PC-3 (cell line): ENCODE data around the gene QPCTL. TPM values are rescaled to one million over a fixed set of nuclear protein-coding genes. Genes with fewer than 3 reads are reported as not detected.
A peak's percentile ranks its signal among the peaks of the same experiment; 100 is the strongest.

Experiments used
- ATAC-seq: fragments of 200-7000 bp; cut with Tn5 transposase; 2 replicates; pipeline ENCODE4 v1.9.1; 2020; ENCODE audit warnings: mild to moderate bottlenecking, moderate library complexity
- BruUV-seq: library from RNA; stranded (reverse); fragments of 400-500 nt; replicated peaks from 2 replicates; lab custom pipeline; 2021; lab: Mats Ljungman, UMichigan
- CTCF ChIA-PET: fragments of 300-600 bp; sonication (Branson Sonifier 250); formaldehyde crosslinking; loops from one replicate; lab custom pipeline; 2022; ENCODE audit warnings: antibody characterized with exemption; lab: Charles Lee
- POLR2A ChIA-PET: fragments of 300-600 bp; sonication (Branson Sonifier 250); formaldehyde crosslinking; loops from one replicate; lab custom pipeline; 2022; ENCODE audit warnings: antibody characterized with exemption; ENCODE audit not compliant: unreplicated experiment; lab: Charles Lee
- DNase-seq: peaks from one replicate; pipeline ENCODE4 v3.0.0-alpha.2; 2015
- H2AFZ ChIP-seq: fragments of 300-600 bp; sonication (generic); 2 replicates; pipeline ENCODE4 v1.6.0; 2016; ENCODE audit warnings: antibody characterized with exemption, low read length
- H3F3A ChIP-seq: fragments of 300-600 bp; sonication (generic); one replicate; pipeline ENCODE4 v1.6.0; 2017; ENCODE audit warnings: antibody characterized with exemption, low read length, control low read depth, mild to moderate bottlenecking; ENCODE audit not compliant: unreplicated experiment
- H3K27ac ChIP-seq: fragments of 300-600 bp; sonication (generic); 2 replicates; pipeline ENCODE4 v1.5.1; 2016; ENCODE audit warnings: mild to moderate bottlenecking, low read length
- H3K27me3 ChIP-seq: fragments of 300-600 bp; sonication (generic); 2 replicates; pipeline ENCODE4 v1.6.1; 2016; ENCODE audit warnings: low read length, mixed read lengths
- H3K36me3 ChIP-seq: fragments of 300-600 bp; sonication (generic); 2 replicates; pipeline ENCODE4 v1.6.1; 2016; ENCODE audit warnings: low read depth, mixed run types, low read length, mixed read lengths
- H3K4me1 ChIP-seq: fragments of 300-600 bp; sonication (generic); 2 replicates; pipeline ENCODE4 v1.5.1; 2016; ENCODE audit warnings: low read length; ENCODE audit not compliant: insufficient read depth
- H3K4me2 ChIP-seq: fragments of 300-600 bp; sonication (generic); 2 replicates; pipeline ENCODE4 v1.6.0; 2016; ENCODE audit warnings: low read length
- H3K4me3 ChIP-seq: fragments of 300-600 bp; sonication (generic); 2 replicates; pipeline ENCODE4 v1.5.1; 2016; ENCODE audit warnings: mild to moderate bottlenecking, low read length, mixed read lengths
- H3K79me2 ChIP-seq: fragments of 300-600 bp; sonication (generic); 2 replicates; pipeline ENCODE4 v1.6.1; 2017; ENCODE audit warnings: low read length, mixed read lengths
- H3K9ac ChIP-seq: fragments of 300-600 bp; sonication (generic); 2 replicates; pipeline ENCODE4 v1.6.0; 2016; ENCODE audit warnings: mild to moderate bottlenecking, low read length
- H3K9me2 ChIP-seq: fragments of 300-600 bp; sonication (generic); replicated peaks from 2 replicates; pipeline ENCODE4 v1.6.1; 2016; ENCODE audit warnings: mixed run types, low read length, mixed read lengths
- H3K9me3 ChIP-seq: fragments of 300-600 bp; sonication (generic); 2 replicates; pipeline ENCODE4 v1.6.1; 2016; ENCODE audit warnings: low read length, mixed read lengths
- H4K20me1 ChIP-seq: fragments of 300-600 bp; sonication (generic); 2 replicates; pipeline ENCODE4 v1.6.1; 2016; ENCODE audit warnings: low read length, mixed read lengths
- CTCF ChIP-seq: fragments of 300-600 bp; sonication (generic); conservative IDR thresholded peaks from 2 replicates; pipeline ENCODE4 v1.5.1; 2017; ENCODE audit warnings: antibody characterized with exemption, low read depth, mild to moderate bottlenecking, low read length
- EZH2 ChIP-seq: fragments of 300-600 bp; sonication (generic); IDR thresholded peaks from one replicate; pipeline ENCODE4 v1.6.1; 2017; ENCODE audit warnings: antibody characterized with exemption, mild to moderate bottlenecking, low read length; ENCODE audit not compliant: unreplicated experiment
- EZH2phosphoT487 ChIP-seq: fragments of 300-600 bp; sonication (generic); IDR thresholded peaks from 2 replicates; pipeline ENCODE4 v1.6.1; 2018; ENCODE audit warnings: mild to moderate bottlenecking, antibody characterized with exemption, low read length, borderline replicate concordance
- intact Hi-C: fragments of 100-400 bp; cut with micrococcal nuclease; formaldehyde crosslinking; loops from 2 replicates; pipeline ENCODE4 v1.9.0; 2023
- total RNA-seq: library from RNA; depleted of rRNA; stranded (reverse); fragments of >200 nt; gene quantifications from 2 replicates; pipeline ENCODE4 v1.2.3, GENCODE V29; 2014

QPCTL gene
- total RNA-seq, 1 experiment from 2014 or later = 9.8 TPM

DNA sequence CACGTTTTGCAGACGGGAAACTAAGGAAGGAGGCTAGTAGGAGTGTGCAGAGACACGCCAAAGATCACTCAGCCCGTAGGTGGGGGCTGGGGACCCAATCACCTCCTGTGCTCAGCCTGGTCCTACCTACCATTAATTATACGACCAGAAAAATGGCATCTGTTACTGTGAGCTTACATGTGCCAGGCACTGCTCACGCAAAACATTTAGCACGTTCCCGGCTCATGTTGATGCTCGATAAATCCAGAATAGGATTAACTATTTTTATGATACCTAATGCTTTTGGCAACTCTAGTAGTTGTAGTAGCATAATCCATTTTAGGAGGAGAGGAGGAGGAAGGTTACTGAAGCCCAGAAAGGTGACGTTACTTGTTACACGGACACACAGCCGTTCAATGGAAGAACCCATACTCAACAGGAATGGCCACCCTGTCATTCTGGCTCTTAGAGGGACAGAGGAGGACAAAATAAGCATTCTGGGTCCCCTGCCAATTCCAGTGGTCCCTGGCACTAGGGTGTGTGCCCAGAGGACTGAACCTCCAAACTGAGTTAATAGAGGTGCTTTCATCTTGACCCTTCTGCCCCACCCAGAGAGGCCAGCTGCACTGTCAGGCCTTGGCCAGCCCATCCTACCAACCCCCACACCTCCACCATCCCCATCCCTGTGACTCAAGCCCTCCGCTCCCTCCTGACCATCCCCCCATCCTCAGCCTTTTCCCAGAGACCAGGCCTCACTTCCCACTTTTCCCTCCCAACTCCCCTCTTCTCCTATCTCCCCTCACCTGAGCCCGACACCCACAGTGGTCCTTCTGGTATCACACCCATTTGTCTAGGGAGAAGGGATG is 48.3 kb upstream of the QPCTL start:
- no peak overlapping the region for H3K27ac ChIP-seq
- peaks cover 4% of the 10 kb centered on the region for H3F3A ChIP-seq
- intact Hi-C loops = loop anchor here (2.0 to 10.0 kb wide), 3 partner anchors 59 to 149 kb away; partner anchors contain the start of genes OPA3, PPM1N and RTN2
- ATAC-seq (no peak), DNase-seq (no peak)
- no peaks in the 10 kb centered on the region for H3K36me3 ChIP-seq
- H3K4me1 ChIP-seq = peaks cover 19% of the 10 kb centered on the region
- no peaks in the 10 kb centered on the region for H3K27me3 ChIP-seq
- no peak overlapping the region for H3K9ac ChIP-seq
- H2AFZ ChIP-seq = peak overlapping the region; percentile 82
- peak overlapping the region; percentile 72; the same call in 1 of the 2 replicates for H3K4me3 ChIP-seq
- no peaks in the 10 kb centered on the region for H3K9me2 ChIP-seq
- no peaks in the 10 kb centered on the region for H3K79me2 ChIP-seq
- BruUV-seq = no TSS peak
- TF ChIP-seq EZH2 (no peak), CTCF (no peak), EZH2phosphoT487 (no peak)
- H3K4me2 ChIP-seq = peak overlapping the region; percentile 83
- CTCF ChIA-PET = interaction anchor here (1.2 kb wide), 1 partner anchor 33 kb away, joined by 4 read pairs; no protein-coding TSS in a partner anchor
- no peaks in the 10 kb centered on the region for H3K9me3 ChIP-seq
- no peaks in the 10 kb centered on the region for H4K20me1 ChIP-seq
- POLR2A ChIA-PET = no interaction called here

- ATAC-seq (no peak), DNase-seq (no peak)
- Histone ChIP-seq H3K27ac (no peak overlapping the region), H3K79me2 (no peaks in the 10 kb centered on the region), H3K36me3 (no peaks in the 10 kb centered on the region), H3K4me3 (peak overlapping the region; percentile 63; the same call in 1 of the 2 replicates), H3K4me2 (no peak overlapping the region), H3K27me3 (no peaks in the 10 kb centered on the region), H3K9me3 (no peaks in the 10 kb centered on the region), H3K4me1 (peaks cover 19% of the 10 kb centered on the region), H3K9me2 (no peaks in the 10 kb centered on the region), H2AFZ (0 out of 2 replicates have a peak overlapping the region, but pooled peaks have one; percentile 84), H4K20me1 (no peaks in the 10 kb centered on the region), H3F3A (peaks cover 4% of the 10 kb centered on the region), H3K9ac (no peak overlapping the region)
- no TSS peak for BruUV-seq
- POLR2A ChIA-PET = no interaction called here
- CTCF ChIA-PET = interaction anchor here (1.3 kb wide), 1 partner anchor 87 kb away, joined by 3 read pairs; no protein-coding TSS in a partner anchor
- intact Hi-C loops = loop anchor here (10.0 kb wide), 2 partner anchors 60 to 150 kb away; partner anchors contain the start of genes OPA3, PPM1N and RTN2
- TF ChIP-seq EZH2phosphoT487 (no peak), EZH2 (no peak), CTCF (no peak)
These were observed 47.3 kb upstream of the QPCTL start for GRCh38 chr19:45645068-45645630.
